ENCODE data around the gene ANKRD63.

DNA sequence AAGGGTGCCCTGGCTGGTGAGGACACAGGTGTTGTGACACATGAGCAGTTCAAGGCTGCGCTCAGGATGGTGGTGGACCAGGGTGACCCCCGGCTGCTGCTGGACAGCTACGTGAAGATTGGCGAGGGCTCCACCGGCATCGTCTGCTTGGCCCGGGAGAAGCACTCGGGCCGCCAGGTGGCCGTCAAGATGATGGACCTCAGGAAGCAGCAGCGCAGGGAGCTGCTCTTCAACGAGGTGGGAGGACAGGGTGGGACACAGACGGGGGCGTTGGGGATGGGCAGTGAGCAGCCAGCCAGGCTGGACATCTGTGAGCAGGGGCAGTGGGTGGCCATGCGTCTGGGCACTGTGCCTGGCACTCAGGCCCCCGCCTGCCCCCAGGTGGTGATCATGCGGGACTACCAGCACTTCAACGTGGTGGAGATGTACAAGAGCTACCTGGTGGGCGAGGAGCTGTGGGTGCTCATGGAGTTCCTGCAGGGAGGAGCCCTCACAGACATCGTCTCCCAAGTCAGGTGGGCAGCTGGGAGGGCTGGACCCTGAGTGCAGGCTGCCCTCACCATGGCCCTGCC lies 10.3 kb downstream of the ANKRD63 start:
- TF ChIP-seq, protein P1, sequence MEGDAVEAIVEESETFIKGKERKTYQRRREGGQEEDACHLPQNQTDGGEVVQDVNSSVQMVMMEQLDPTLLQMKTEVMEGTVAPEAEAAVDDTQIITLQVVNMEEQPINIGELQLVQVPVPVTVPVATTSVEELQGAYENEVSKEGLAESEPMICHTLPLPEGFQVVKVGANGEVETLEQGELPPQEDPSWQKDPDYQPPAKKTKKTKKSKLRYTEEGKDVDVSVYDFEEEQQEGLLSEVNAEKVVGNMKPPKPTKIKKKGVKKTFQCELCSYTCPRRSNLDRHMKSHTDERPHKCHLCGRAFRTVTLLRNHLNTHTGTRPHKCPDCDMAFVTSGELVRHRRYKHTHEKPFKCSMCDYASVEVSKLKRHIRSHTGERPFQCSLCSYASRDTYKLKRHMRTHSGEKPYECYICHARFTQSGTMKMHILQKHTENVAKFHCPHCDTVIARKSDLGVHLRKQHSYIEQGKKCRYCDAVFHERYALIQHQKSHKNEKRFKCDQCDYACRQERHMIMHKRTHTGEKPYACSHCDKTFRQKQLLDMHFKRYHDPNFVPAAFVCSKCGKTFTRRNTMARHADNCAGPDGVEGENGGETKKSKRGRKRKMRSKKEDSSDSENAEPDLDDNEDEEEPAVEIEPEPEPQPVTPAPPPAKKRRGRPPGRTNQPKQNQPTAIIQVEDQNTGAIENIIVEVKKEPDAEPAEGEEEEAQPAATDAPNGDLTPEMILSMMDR (IDR thresholded peaks at IDR 0.05; ENCODE audit: low read depth, low read length) = peak; percentile 7
- no peak for TF ChIP-seq POLR2A (IDR thresholded peaks at IDR 0.05; ENCODE audit: extremely low read depth, insufficient read length)
- TF ChIP-seq, protein P2, sequence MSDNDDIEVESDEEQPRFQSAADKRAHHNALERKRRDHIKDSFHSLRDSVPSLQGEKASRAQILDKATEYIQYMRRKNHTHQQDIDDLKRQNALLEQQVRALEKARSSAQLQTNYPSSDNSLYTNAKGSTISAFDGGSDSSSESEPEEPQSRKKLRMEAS (IDR thresholded peaks at IDR 0.05; ENCODE audit: low read depth, low read length) = no peak

Data from NB4 (cell line).